Osteoblast (primary cell): ENCODE results near the gene GOLGA6L2. TPM values are rescaled to one million over a fixed set of nuclear protein-coding genes. Genes with fewer than 3 reads are reported as not detected.

ENCODE experiments used
- DNase-seq: peaks from one replicate; pipeline ENCODE4 v3.0.0; 2011; ENCODE audit warnings: low spot score, mixed read lengths; ENCODE audit not compliant: insufficient read length; ENCODE audit errors: missing footprints
- H2AFZ ChIP-seq: 2 replicates; pipeline ENCODE4 v1.6.0; 2011; ENCODE audit warnings: mild to moderate bottlenecking, low read length
- H3K27ac ChIP-seq: 2 replicates; pipeline ENCODE4 v1.5.1; 2011; ENCODE audit warnings: mild to moderate bottlenecking, low read depth, low read length, moderate library complexity
- H3K27me3 ChIP-seq: 2 replicates; pipeline ENCODE4 v1.6.0; 2012; ENCODE audit warnings: mild to moderate bottlenecking, control low read depth, inconsistent platforms, low read length, moderate library complexity; ENCODE audit not compliant: insufficient read depth
- H3K36me3 ChIP-seq: 2 replicates; pipeline ENCODE4 v1.5.1; 2011; ENCODE audit warnings: mild to moderate bottlenecking, low read length, control low read depth, moderate library complexity; ENCODE audit not compliant: insufficient read depth
- H3K4me1 ChIP-seq: 2 replicates; pipeline ENCODE4 v1.5.1; 2011; ENCODE audit warnings: mild to moderate bottlenecking, low read length, control low read depth, moderate library complexity; ENCODE audit not compliant: insufficient read depth
- H3K4me2 ChIP-seq: 2 replicates; pipeline ENCODE4 v1.6.0; 2011; ENCODE audit warnings: mild to moderate bottlenecking, low read length; ENCODE audit not compliant: insufficient read depth
- H3K4me3 ChIP-seq: fragments of 200-600 bp; sonication (generic); 3 replicates; pipeline ENCODE4 v1.5.1; 2012; ENCODE audit warnings: mild to moderate bottlenecking, low read length, inconsistent platforms; ENCODE audit not compliant: insufficient read depth
- H3K79me2 ChIP-seq: 2 replicates; pipeline ENCODE4 v1.6.0; 2012; ENCODE audit warnings: mild to moderate bottlenecking, low read length, control low read depth, inconsistent platforms; ENCODE audit not compliant: insufficient read depth
- H3K9me3 ChIP-seq: 2 replicates; pipeline ENCODE4 v1.5.1; 2011; ENCODE audit warnings: low read depth, low read length, control low read depth
- H4K20me1 ChIP-seq: 2 replicates; pipeline ENCODE4 v1.6.0; 2012; ENCODE audit warnings: mild to moderate bottlenecking, low read length, control low read depth; ENCODE audit not compliant: insufficient read depth
- total RNA-seq: library from RNA; depleted of rRNA; stranded (reverse); fragments of >200 nt; gene quantifications from 2 replicates; pipeline ENCODE4 v1.2.3, GENCODE V29; 2012
- TF ChIP-seq, protein P1 (sequence below): IDR thresholded peaks from 2 replicates; pipeline ENCODE4 v1.5.1; 2011; ENCODE audit warnings: mild to moderate bottlenecking, low read depth, low read length, moderate library complexity; ENCODE audit errors: extremely low read depth

Gene GOLGA6L2
- total RNA-seq, 1 donor = not detected

DNA sequence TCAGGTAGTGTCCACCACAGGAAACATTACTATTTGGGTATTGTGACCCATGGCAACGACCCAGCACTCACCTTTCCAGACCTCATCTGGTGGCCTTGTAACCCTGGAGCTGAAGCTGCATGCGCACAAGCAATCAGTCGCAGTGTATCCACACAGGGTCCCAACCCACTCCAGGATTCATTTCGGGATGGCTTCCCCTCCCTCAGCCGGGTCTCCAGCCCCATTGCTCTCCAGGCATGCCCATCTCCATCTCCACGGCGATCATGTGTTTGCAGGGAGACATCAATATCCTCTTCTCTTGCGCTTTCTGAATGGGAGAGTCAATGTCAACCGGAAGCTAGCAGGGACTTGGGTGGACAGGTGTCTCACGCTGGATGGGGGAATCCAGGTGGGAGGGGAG is 35.2 kb downstream of the GOLGA6L2 start:
- Histone ChIP-seq H3K27ac (no peak overlapping the region), H3K9me3 (no peaks in the 10 kb centered on the region), H3K4me1 (no peaks in the 10 kb centered on the region), H2AFZ (no peak overlapping the region), H3K36me3 (no peaks in the 10 kb centered on the region), H3K4me3 (no peak overlapping the region), H3K4me2 (no peak overlapping the region), H3K27me3 (no peaks in the 10 kb centered on the region), H3K79me2 (no peaks in the 10 kb centered on the region), H4K20me1 (no peaks in the 10 kb centered on the region)
- TF ChIP-seq, protein P1, sequence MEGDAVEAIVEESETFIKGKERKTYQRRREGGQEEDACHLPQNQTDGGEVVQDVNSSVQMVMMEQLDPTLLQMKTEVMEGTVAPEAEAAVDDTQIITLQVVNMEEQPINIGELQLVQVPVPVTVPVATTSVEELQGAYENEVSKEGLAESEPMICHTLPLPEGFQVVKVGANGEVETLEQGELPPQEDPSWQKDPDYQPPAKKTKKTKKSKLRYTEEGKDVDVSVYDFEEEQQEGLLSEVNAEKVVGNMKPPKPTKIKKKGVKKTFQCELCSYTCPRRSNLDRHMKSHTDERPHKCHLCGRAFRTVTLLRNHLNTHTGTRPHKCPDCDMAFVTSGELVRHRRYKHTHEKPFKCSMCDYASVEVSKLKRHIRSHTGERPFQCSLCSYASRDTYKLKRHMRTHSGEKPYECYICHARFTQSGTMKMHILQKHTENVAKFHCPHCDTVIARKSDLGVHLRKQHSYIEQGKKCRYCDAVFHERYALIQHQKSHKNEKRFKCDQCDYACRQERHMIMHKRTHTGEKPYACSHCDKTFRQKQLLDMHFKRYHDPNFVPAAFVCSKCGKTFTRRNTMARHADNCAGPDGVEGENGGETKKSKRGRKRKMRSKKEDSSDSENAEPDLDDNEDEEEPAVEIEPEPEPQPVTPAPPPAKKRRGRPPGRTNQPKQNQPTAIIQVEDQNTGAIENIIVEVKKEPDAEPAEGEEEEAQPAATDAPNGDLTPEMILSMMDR = no peak
- no peak for DNase-seq

DNA sequence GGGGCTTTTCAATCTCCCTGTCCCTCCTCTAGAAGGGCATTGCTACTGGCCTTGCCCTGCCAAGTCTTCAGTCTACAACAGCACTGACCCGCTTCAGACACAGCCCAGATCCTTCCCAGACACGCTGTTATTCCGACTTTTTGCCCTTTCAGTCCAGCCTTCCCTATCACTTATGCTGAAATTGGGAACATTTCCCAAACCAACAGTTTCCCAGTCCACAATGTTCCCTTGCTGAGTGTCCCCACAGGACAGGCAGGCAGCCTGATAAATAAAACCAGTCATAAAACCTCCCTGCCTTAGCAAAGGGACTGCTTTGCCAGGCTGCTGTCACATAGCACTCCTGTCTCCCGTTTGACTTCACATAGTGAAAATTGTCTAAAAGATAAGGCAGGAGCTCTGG is 43.5 kb downstream of the GOLGA6L2 start:
- Histone ChIP-seq H3K4me3 (no peak overlapping the region), H3K27ac (no peak overlapping the region), H3K9me3 (no peaks in the 10 kb centered on the region), H3K4me1 (no peaks in the 10 kb centered on the region), H3K27me3 (no peaks in the 10 kb centered on the region), H3K36me3 (no peaks in the 10 kb centered on the region), H2AFZ (no peak overlapping the region), H4K20me1 (no peaks in the 10 kb centered on the region), H3K4me2 (no peak overlapping the region), H3K79me2 (no peaks in the 10 kb centered on the region)
- DNase-seq = no peak
- TF ChIP-seq, protein P1 = no peak

DNA sequence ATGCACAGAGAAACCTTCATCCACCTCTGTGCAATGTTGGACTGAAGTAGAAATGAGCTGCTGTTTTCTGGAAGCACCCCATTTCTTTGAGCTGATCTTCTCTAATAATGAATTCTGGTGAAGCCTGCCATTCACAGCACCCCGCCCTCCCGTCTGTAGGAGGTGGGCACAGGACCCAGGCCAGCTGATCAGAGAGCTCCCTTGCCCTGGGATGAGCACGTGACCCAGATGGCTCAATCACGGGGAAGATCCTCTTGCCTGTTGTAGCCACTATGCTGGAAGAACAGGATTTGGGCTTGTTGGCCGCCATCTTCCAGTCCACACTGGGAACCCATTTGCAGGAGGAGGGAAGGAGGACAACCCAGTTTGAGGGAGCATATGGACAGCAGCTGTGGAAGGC is 44.5 kb downstream of the GOLGA6L2 start:
- H3K27ac ChIP-seq = no peak overlapping the region
- no peaks in the 10 kb centered on the region for H3K79me2 ChIP-seq
- H2AFZ ChIP-seq = no peak overlapping the region
- no peaks in the 10 kb centered on the region for H3K36me3 ChIP-seq
- H3K9me3 ChIP-seq = no peaks in the 10 kb centered on the region
- TF ChIP-seq, protein P1 = no peak
- no peak overlapping the region for H3K4me3 ChIP-seq
- no peaks in the 10 kb centered on the region for H4K20me1 ChIP-seq
- no peaks in the 10 kb centered on the region for H3K4me1 ChIP-seq
- no peak for DNase-seq
- no peaks in the 10 kb centered on the region for H3K27me3 ChIP-seq
- H3K4me2 ChIP-seq = no peak overlapping the region

DNA sequence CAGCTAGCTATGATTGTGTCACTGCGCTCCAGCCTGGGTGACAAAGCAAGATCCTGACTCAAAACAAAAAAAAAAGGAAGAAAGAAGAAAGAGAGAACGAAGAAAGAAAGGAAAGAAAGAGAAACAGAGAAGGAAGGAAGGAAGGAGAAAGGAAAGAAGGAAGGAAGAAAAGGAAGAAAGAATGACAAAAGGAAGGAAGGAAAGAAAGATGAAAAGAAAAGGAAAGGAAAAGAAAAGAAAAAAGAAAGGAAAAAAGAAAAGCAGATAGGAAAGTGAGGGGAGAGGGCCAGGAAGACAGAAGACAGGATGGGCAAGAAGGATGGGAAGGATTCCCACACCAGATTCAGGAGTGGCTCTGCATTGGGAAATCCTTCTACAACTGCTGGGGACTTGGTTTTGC is 44.9 kb downstream of the GOLGA6L2 start:
- H3K4me1 ChIP-seq = no peaks in the 10 kb centered on the region

More for the DNA sequence above, 44.9 kb downstream of the GOLGA6L2 start:
- no peaks in the 10 kb centered on the region for H4K20me1 ChIP-seq
- H3K79me2 ChIP-seq = no peaks in the 10 kb centered on the region
- no peak overlapping the region for H3K27ac ChIP-seq
- H3K9me3 ChIP-seq = no peaks in the 10 kb centered on the region
- no peak overlapping the region for H2AFZ ChIP-seq
- no peak overlapping the region for H3K4me2 ChIP-seq
- no peaks in the 10 kb centered on the region for H3K36me3 ChIP-seq
- DNase-seq = no peak
- TF ChIP-seq, protein P1 = no peak
- H3K4me3 ChIP-seq = no peak overlapping the region
- H3K27me3 ChIP-seq = no peaks in the 10 kb centered on the region
